Mesodermal cell (in vitro differentiated cells): ENCODE results near the gene AJUBA.
"Not testable (repeated sequence)": the region's sequence is repeated elsewhere in the genome, so short reads cannot be mapped to it uniquely, and the experiment has no call there.

Source experiments
- H3K27ac ChIP-seq: 2 replicates; pipeline ENCODE4 v1.7.0; 2013; ENCODE audit warnings: mild to moderate bottlenecking, low read depth, low read length, moderate library complexity; ENCODE audit not compliant: severe bottlenecking
- H3K36me3 ChIP-seq: 2 replicates; pipeline ENCODE4 v1.7.1; 2013; ENCODE audit warnings: mild to moderate bottlenecking, low read length, moderate library complexity; ENCODE audit not compliant: control insufficient read depth, insufficient read depth
- H3K4me1 ChIP-seq: one replicate; pipeline ENCODE4 v1.7.1; 2013; ENCODE audit warnings: mild to moderate bottlenecking, low read length; ENCODE audit not compliant: insufficient read depth, control insufficient read depth, poor library complexity, severe bottlenecking
- H3K4me3 ChIP-seq: 2 replicates; pipeline ENCODE4 v1.7.0; 2013; ENCODE audit warnings: low read length, control low read depth, mild to moderate bottlenecking; ENCODE audit not compliant: insufficient read depth, poor library complexity, severe bottlenecking; ENCODE audit errors: extremely low read depth
- H3K9me3 ChIP-seq: 2 replicates; pipeline ENCODE4 v1.7.1; 2013; ENCODE audit warnings: mild to moderate bottlenecking, low read length, moderate library complexity; ENCODE audit not compliant: control insufficient read depth
- WGBS, 2 experiments: methylation state at CpG; one replicate each; pipeline ENCODE4 v1.1.5; 2013; ENCODE audit warnings: missing lambda C conversion rate in 2 of 2; ENCODE audit not compliant: insufficient coverage in 2 of 2; 5-methylcytosine and 5-hydroxymethylcytosine counted together

AJUBA gene

DNA sequence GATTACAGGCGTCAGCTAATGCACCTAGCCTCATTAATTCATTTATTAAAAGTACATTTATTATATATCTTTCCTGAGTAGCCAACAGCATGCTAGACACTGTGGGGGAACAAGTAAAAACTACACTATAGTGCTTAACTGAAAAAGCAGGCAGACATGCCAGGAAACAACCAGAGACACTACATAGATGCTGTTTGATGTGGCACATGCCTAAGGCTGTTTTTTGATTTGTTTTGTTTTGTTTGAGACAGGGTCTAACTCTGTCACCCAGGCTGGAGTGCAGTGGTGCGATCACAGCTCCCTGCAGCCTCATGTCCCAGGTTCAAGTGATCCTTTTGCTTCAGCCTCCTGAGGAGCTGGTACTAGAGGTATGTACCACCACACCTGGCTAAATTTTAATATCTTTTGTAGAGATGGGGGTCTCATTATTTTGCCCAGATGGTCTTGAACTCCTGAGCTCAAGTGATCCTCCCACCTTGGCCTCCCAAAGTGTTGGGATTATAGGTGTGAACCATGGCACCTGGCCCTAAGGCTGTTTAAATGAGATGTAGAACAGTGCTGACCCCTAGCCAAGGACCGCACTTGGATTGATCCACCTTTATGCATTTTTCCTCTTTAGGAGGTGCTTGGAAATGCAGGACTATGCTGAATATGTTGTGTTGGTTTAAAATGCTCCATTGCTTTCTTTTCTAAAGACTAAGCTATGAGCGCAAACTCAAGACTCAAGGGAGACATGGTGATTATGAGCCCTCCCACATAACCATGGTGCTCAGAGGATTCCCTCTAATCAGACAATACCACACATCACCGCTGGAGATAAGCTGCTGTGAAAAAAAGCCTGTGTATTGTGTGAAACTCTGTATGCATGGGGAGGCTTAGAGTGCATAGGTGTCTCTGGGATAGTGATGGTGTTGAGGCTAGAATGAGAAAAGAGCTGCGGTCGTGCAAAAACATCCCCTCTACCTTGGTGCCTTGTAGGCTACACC is 38.1 kb upstream of the AJUBA start:
- H3K27ac ChIP-seq, result no peak overlapping the region
- H3K4me1 ChIP-seq, result peaks cover 9% of the 10 kb centered on the region
- peaks cover 31% of the 10 kb centered on the region for H3K36me3 ChIP-seq
- no peak overlapping the region for H3K4me3 ChIP-seq
- WGBS, 2 experiments, result 90 to 100% methylated on average over 1 to 2 of the region's 7 CpGs
- no peaks in the 10 kb centered on the region for H3K9me3 ChIP-seq

DNA sequence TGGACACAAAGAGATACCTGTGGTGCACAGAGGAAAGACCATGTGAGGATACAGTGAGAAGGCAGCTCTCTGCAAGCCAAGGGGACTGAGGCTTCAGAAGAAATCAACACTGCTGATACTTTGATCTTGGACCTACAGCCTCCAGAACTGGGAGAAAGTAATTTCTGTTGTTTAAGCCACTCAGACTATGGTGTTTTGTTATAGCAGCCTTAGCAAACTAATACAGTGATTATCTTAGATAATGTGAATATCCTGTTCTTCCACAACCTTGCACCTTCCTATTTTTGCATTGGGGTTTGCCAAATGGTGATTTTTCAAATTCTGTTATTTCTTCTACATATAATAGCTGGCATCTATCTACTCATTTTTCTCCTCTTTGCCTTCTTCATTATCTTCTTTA is 35.8 kb upstream of the AJUBA start:
- Histone ChIP-seq H3K36me3 (peaks cover 10% of the 10 kb centered on the region), H3K9me3 (no peaks in the 10 kb centered on the region), H3K4me1 (no peaks in the 10 kb centered on the region), H3K4me3 (no peak overlapping the region), H3K27ac (no peak overlapping the region)

DNA sequence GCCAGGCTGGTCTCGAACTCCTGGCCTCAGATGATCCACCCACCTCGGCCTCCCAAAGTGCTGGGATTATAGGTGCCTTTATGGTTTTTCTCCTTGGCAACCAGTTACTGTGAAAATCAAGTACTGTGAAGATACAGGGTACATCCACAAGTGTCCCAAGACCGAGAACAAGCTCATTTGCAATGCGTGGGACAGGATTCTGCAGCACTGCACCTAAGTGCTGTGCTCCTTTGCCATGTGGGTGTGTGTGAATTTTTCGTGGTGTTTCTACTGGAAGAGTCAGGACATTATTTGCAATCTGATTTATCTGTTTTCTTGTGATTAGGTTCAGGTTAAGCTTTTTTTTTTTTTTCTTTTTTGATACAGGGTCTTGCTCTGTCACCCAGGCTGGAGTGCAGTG is 34.7 kb upstream of the AJUBA start:
- 92 to 100% methylated on average over 3 to 4 of the region's 5 CpGs for WGBS, 2 experiments
- Histone ChIP-seq H3K36me3 (peaks cover 9% of the 10 kb centered on the region), H3K27ac (no peak overlapping the region), H3K4me3 (no peak overlapping the region), H3K9me3 (no peaks in the 10 kb centered on the region), H3K4me1 (no peaks in the 10 kb centered on the region)

DNA sequence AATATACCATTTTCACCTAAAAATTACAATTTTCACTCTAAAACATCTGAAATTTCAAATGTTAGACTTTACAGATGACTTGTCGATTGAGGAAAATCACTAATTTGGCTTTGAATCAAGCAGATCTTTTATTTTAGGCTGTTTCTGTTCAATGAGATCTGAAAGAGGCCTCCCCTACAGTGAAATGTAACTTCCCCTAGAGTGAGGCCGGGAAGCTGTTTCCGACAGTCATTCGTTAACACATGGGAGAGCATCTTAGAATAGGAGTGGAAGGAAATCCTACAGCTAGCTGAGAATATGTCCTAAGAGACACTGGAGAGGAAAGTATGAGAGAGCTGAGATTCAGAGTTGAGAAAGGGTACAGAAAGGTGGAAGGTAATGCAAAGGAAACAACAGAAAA is 33.3 kb upstream of the AJUBA start:
- 79 to 82% methylated on average over 2 to 4 of the region's 4 CpGs for WGBS, 2 experiments
- Histone ChIP-seq H3K4me3 (no peak overlapping the region), H3K36me3 (peaks cover 2% of the 10 kb centered on the region), H3K9me3 (no peaks in the 10 kb centered on the region), H3K27ac (no peak overlapping the region), H3K4me1 (no peaks in the 10 kb centered on the region)

DNA sequence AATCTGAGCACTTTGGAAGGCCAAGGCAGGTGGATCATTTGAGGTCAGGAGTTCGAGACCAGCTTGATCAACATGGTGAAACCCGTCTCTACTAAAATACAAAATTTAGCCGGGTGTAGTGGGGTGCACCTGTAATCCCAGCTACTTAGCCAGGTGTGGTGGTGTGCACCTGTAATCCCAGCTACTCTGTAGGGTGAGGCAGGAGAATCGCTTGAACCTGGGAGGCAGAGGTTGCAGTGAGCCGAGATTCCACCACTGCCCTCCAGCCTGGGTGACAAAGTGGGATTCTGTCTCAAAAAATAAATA is 31.4 kb upstream of the AJUBA start:
- not testable (repeated sequence) for H3K36me3 ChIP-seq, H3K4me1 ChIP-seq, H3K27ac ChIP-seq, H3K9me3 ChIP-seq, H3K4me3 ChIP-seq
- WGBS, 2 experiments, result 100% methylated on average over 1 to 4 of the region's 5 CpGs

DNA sequence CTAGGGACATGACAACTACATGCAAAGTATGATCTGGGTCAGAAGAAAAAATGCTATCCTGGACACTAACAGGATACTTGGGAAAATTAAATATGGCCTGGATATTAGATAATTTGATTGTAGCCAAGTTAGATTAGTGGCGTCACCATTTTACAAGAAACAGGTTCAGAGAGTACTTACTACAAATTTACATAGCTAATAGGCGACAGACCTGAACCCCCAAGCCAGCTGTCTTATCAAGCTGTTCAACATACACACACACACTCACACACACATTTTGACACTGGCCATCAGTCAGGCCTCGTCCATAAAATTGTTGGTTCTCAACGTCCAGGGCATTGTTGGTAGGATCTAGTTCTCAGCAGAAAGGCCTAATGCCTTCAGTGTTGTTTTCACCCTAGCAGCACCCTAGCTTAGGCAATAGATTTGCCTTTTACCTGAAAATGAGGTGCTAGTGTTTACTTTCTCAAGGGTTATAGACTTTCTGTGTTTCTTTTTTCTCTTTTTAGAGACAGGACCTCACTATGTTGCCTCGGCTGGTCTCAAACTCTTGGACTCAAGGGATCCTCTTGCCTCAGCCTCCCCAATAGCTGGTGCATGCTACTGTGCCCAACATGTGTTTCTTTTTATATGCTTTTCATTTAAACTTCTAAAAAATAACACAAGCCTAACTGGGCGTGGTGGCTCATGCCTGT is 30.9 kb upstream of the AJUBA start:
- Histone ChIP-seq H3K27ac (no peak overlapping the region), H3K36me3 (no peaks in the 10 kb centered on the region), H3K4me1 (peaks cover 6% of the 10 kb centered on the region), H3K9me3 (no peaks in the 10 kb centered on the region), H3K4me3 (no peak overlapping the region)
- 90 to 97% methylated on average over 3 to 5 of the region's 6 CpGs for WGBS, 2 experiments

DNA sequence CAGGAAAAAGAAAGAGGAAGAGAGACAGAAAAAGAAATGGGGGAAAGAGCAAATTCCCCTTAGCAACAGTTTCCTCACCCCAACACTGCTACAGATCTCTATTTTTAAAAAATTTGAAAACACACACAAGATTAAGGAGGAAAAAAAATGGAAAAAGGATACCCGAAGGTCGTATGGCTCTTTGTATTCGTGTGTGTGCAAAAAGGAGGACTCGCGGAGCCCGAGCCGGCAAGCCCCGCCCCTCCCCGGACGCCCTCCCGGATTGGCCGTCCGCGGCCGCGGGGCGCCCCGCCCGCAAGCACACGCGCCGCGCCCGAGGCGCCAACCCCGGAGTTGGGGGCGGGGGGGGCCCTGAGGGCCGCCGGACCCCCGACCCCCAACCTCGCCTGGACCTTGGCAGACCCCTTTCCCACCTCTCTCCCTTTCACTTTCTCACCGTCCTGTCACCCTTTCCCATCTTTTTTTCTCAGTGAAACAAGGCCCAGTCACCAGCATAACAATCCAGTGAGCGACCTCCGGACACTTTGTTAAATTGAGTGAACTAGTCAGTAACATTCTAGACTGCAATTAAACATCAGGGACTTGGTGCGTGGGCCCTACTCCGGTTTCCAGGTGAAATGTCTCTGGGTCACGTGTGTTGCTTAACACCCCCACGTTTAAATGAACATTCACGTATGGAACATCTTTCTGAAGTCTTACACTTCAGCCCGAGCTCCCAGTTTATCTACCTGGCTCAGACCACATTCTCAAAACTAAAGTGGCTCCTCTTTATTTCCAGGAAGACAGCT is 27.8 kb upstream of the AJUBA start, which contains the start of gene C14orf93:
Gene C14orf93 (minus strand): TSS at position 205 of the 788 bp plus-strand sequence. CDS start 11,120 bp downstream, outside the sequence.
- Histone ChIP-seq H3K27ac (peak within 1 kb of the TSS; percentile 67), H3K4me3 (peak within 1 kb of the TSS; percentile 36)
- 16 to 21% methylated on average over 30 to 38 of the region's 40 CpGs for WGBS, 2 experiments

DNA sequence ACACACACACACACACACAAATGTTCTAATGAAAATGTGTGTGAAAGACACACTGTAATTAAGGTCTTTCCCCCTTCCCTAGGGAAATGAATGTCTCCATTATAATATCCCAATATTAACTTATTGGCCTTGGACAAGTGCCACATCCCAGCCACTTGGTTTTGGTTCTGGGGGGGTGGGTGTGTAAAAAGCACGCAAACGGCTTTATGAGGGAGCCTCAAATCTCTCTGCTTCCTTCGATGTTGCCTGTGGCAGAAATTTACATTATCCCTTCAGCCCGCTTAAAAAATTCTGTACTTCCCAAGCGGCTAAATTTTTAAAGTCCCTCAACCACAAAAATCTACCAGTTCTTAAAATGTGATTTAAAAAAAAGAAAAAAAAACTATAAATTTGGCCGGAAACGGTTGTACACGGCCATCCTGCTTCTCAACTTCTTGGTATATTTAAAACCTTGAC is 27.2 kb upstream of the AJUBA start:
- H3K36me3 ChIP-seq, result no peaks in the 10 kb centered on the region
- H3K4me3 ChIP-seq, result peak overlapping the region; percentile 36
- no peaks in the 10 kb centered on the region for H3K9me3 ChIP-seq
- WGBS, 2 experiments, result 0% methylated on average over 1 of the region's 8 CpGs; no CpG with 5 or more reads in 1 of the 2 experiments
- peaks cover 6% of the 10 kb centered on the region for H3K4me1 ChIP-seq
- peak overlapping the region; percentile 67 for H3K27ac ChIP-seq

More for the DNA sequence above, 27.8 kb upstream of the AJUBA start, which contains the start of gene C14orf93:
- peaks cover 6% of the 10 kb centered on the region for H3K4me1 ChIP-seq
- H3K9me3 ChIP-seq, result no peaks in the 10 kb centered on the region
- no peaks in the 10 kb centered on the region for H3K36me3 ChIP-seq

DNA sequence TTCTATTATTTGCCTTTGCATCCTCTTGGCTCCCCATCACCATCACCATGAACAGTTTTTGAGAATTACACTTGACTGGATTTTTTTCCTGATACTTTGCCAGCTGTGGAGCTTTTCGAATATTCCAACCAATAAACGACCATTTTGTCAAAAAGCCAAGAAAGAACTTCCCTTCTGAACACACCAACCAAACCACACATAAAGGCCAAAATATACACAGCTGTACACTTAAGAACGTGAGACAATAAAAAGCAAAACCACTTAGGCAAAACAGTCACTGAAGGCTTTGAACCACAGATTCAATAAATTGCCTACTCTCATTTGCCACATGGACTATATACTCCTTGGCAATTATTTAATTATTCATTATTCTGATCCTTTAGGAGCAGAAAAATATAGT is 26.5 kb upstream of the AJUBA start:
- no peaks in the 10 kb centered on the region for H3K9me3 ChIP-seq
- no peak overlapping the region for H3K4me3 ChIP-seq
- no peaks in the 10 kb centered on the region for H3K36me3 ChIP-seq
- H3K4me1 ChIP-seq, result peaks cover 6% of the 10 kb centered on the region
- 93 to 94% methylated on average over 2 to 3 of the region's 3 CpGs for WGBS, 2 experiments
- H3K27ac ChIP-seq, result no peak overlapping the region

DNA sequence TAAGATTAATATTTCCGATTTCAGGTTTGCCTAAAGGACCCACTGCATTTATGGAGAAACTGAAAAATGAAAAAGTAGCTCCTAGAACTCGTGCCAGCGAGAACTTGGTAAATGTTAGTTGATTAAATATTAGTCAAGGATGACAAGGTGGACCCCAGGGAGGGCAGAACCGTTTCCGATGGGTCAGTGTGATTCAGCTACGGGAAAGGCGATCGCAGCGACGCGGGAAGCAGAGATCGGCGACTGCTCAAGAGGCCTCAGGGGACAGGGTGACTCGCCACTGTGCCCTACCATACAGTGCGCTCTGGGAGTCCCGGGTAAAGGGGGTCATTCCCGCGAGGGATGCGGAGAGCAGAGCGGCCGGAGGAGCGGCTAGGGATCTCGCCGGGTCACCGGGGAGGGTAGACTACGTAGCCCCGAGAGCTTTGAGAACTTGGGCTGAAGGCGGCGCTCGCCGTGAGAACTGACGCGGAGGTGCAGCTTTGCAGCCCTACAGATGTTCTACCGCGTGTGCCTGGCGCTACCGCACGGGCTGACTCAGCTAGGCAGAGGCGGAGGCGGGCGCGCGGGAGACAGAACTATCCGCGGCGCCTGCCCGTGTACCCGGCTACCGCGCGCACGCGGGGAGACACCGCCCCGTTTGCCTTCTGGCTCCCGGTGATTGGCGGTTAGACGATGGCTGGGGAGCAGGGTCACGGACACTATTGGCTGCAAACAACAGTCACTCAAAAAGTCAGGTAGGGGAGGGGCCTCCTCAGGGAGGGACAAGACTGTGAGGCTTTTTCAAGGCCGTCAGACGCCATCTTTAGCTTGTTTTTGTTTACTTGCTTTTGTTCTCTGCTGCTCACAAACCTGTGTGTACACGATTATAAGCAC is 24.4 kb upstream of the AJUBA start:
- 0 to 2% methylated on average over 55 to 61 of the region's 62 CpGs for WGBS, 2 experiments
- peak overlapping the region; percentile 52 for H3K4me3 ChIP-seq
- H3K4me1 ChIP-seq, result peaks cover 6% of the 10 kb centered on the region
- no peaks in the 10 kb centered on the region for H3K36me3 ChIP-seq
- H3K27ac ChIP-seq, result peak overlapping the region; percentile 93
- H3K9me3 ChIP-seq, result no peaks in the 10 kb centered on the region
